Left ventricle myocardium inferior (tissue), 1 donor: ENCODE results near the gene OR1F1. TPM values are rescaled to one million over a fixed set of nuclear protein-coding genes. Genes with fewer than 3 reads are reported as not detected.

Experiments
- DNase-seq: peaks from one replicate; pipeline ENCODE4 v3.0.0-alpha.2; 2020
- H3K27ac ChIP-seq: fragments of 200-600 bp; replicated peaks from 2 replicates; pipeline ENCODE4 v1.8.0; 2021
- H3K27me3 ChIP-seq: fragments of 200-600 bp; 2 replicates; pipeline ENCODE4 v1.8.0; 2021; ENCODE audit warnings: low read depth
- H3K36me3 ChIP-seq: fragments of 200-600 bp; 2 replicates; pipeline ENCODE4 v1.8.0; 2021
- H3K4me1 ChIP-seq: fragments of 200-600 bp; 2 replicates; pipeline ENCODE4 v1.8.0; 2021
- H3K4me3 ChIP-seq: fragments of 200-600 bp; 2 replicates; pipeline ENCODE4 v1.8.0; 2021; ENCODE audit warnings: mild to moderate bottlenecking, moderate library complexity
- H3K9me3 ChIP-seq: fragments of 200-600 bp; replicated peaks from 2 replicates; pipeline ENCODE4 v1.8.0; 2021
- intact Hi-C: fragments of 100-400 bp; cut with micrococcal nuclease; formaldehyde crosslinking; loops from one replicate; pipeline ENCODE4 v1.11.0; 2022
- total RNA-seq: library from RNA; stranded (reverse); fragmentation: NEBNext Ultra II Directional; extraction: Animal tissue kit (Norgen Biotek cat#: 25700); gene quantifications from one replicate; pipeline ENCODE4 v1.2.1, GENCODE V29; 2021
- TF ChIP-seq, protein P1 (sequence below): fragments of 200-600 bp; IDR thresholded peaks from 2 replicates; pipeline ENCODE4 v1.8.0; 2021; ENCODE audit warnings: antibody characterized with exemption, mild to moderate bottlenecking, borderline replicate concordance
- donor health status: DM: no; HTN: yes; CAD: no; lungs with severe emphysema.

Gene OR1F1
- total RNA-seq, 1 donor from 2014 or later = not detected

DNA sequence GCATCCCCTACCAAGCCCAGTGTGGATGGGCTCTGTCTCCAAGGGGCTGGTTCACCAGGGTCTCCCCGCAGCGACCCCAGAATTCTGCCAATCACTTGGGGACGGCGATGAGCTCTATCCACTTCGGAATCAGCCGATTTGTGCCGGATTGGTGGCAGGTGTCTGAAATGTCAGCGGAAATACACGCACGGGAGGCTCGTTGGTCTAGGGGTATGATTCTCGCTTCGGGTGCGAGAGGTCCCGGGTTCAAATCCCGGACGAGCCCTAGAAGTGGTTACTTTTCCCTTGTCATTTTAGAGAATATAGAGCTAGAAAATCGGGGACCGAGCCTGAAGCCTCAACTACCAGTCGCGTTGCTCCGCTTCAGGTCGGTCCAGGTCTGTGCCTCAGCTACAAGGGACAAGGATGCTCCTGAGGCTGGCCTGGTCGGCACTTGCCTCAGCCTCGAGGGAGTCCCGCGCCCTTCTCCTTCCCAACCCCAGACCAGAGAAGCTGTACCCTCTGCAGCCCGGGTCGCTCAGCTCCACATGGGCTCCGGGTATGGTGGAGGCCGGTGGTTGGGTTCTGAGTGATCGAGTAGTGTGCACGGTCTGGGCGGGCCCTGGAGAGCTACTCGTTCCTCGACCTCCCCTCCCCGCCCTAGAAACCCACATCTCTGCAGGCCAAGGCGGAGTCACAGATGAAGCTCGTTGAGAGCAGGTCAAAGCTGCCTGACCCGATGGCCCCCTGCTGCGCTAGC lies 16.0 kb upstream of the OR1F1 start:
- H3K4me1 ChIP-seq = peaks cover 33% of the 10 kb centered on the region
- peaks cover 96% of the 10 kb centered on the region for H3K27me3 ChIP-seq
- DNase-seq = no peak
- H3K36me3 ChIP-seq = no peaks in the 10 kb centered on the region
- H3K9me3 ChIP-seq = no peaks in the 10 kb centered on the region
- H3K4me3 ChIP-seq = no peak overlapping the region
- TF ChIP-seq, protein P1, sequence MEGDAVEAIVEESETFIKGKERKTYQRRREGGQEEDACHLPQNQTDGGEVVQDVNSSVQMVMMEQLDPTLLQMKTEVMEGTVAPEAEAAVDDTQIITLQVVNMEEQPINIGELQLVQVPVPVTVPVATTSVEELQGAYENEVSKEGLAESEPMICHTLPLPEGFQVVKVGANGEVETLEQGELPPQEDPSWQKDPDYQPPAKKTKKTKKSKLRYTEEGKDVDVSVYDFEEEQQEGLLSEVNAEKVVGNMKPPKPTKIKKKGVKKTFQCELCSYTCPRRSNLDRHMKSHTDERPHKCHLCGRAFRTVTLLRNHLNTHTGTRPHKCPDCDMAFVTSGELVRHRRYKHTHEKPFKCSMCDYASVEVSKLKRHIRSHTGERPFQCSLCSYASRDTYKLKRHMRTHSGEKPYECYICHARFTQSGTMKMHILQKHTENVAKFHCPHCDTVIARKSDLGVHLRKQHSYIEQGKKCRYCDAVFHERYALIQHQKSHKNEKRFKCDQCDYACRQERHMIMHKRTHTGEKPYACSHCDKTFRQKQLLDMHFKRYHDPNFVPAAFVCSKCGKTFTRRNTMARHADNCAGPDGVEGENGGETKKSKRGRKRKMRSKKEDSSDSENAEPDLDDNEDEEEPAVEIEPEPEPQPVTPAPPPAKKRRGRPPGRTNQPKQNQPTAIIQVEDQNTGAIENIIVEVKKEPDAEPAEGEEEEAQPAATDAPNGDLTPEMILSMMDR = no peak
- no peak overlapping the region for H3K27ac ChIP-seq
- intact Hi-C loops = no loop called here

DNA sequence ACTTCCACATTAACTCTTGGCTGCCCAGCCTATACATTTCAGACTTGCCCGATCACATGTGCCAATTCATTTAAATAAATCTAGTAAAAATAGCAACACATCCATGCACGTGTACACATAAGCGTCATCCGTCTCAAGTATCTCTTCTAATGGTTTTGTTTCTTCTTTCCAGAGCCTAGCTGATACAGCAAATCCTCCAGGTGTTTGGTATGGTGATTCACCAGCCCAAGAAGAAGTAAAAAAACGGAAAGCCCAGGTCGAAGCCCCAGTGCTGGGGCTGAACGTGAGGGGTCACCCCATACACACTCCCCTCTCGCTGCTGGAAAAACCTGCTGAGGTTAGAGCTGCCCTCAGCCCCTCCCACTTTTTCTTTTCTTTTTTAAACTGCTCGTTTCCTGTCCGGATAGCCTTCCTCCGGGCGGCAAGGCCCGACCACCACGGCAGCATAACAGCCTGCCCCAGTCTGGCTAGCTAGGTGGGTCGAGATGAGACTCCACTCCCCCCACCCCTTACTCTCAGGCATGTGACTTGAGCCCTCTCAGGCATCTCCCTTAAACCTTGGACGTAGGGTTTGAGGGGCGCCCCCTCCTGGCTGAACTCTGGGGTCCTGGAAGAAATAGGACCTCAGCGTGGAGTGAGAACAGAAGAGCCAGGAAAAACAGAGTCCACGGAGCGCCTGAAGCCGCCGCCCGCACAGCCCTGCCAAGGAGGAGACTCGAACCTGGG lies 13.9 kb upstream of the OR1F1 start:
- no peak for DNase-seq
- H3K27ac ChIP-seq = no peak overlapping the region
- peaks cover 33% of the 10 kb centered on the region for H3K4me1 ChIP-seq
- H3K4me3 ChIP-seq = no peak overlapping the region
- no peaks in the 10 kb centered on the region for H3K9me3 ChIP-seq
- intact Hi-C loops = no loop called here
- H3K36me3 ChIP-seq = no peaks in the 10 kb centered on the region
- H3K27me3 ChIP-seq = peaks cover 100% of the 10 kb centered on the region
- TF ChIP-seq, protein P1 = no peak

DNA sequence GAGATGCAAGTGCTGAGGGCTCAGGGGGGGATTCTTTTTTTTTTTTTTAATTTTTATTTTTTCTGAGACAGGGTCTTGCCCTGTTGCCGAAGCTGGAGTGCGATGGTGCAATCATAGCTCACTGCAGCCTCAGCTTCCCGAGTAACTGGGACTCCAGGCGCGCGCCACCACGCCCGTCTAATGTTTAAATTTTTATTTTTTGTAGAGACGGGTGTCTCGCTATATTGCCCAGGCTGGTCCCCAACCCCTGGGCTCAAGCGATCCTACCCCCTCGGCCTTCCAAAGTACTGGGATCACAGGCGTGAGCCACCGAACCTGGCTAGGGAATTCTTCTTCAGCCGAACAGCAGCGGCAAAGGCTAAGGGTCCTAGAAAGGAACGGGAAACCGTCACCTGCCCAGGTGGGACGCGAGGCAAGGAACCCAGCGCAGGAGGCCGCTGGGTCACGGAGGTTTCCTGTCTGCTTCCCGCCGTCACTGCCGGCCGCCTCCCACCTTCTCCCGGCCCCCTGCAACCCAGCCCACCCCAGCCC lies 13.3 kb upstream of the OR1F1 start:
- H3K36me3 ChIP-seq = no peaks in the 10 kb centered on the region
- DNase-seq = no peak
- peaks cover 33% of the 10 kb centered on the region for H3K4me1 ChIP-seq
- no peak overlapping the region for H3K4me3 ChIP-seq
- H3K27ac ChIP-seq = no peak overlapping the region
- intact Hi-C loops = no loop called here
- TF ChIP-seq, protein P1 = no peak
- H3K27me3 ChIP-seq = peaks cover 100% of the 10 kb centered on the region
- H3K9me3 ChIP-seq = no peaks in the 10 kb centered on the region

DNA sequence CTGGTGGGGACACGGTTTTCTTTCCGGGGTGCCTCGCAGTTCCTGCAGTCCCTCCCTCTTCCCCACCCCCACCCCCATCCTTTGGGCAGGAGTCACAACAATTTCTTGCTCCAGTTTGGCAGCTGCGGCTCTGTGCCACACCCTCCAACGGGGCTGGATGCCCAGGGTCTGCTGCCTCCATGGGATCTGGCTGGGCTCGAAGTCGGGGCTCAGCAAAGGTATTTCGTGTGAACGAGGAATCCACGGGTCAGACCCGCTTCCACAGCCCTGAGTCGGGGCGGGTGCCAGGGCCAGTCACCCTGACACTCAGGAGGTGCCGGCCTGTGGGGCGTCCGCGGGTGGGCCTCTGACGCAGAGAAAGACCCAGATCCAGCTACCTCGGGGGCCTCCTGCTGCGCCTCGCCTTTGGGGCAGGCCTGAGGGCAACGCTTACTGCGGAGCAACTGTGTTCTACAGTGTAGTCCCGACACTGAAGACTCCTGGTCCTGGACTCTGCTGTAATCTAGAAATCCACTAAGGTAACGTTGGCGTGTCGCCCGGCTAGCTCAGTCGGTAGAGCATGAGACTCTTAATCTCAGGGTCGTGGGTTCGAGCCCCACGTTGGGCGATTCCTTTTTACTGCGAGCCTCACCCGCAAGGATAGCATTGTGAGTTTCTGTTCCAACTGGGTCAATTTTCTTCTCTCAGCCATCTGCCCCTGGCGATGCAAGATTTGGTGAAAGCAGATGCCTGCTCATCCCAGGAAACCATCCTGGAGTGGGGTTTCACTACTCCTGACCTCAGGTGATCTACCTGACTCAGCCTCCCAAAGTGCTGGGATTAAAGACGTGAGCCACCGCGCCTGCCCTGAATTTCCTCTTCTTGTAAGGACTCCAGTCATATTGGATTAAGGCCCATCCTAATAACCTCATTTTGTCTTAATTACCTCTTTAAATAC lies 12.6 kb upstream of the OR1F1 start:
- Histone ChIP-seq H3K27me3 (peaks cover 100% of the 10 kb centered on the region), H3K4me1 (peaks cover 30% of the 10 kb centered on the region), H3K9me3 (no peaks in the 10 kb centered on the region), H3K4me3 (no peak overlapping the region), H3K36me3 (no peaks in the 10 kb centered on the region), H3K27ac (no peak overlapping the region)
- TF ChIP-seq, protein P1 = no peak
- DNase-seq = no peak
- intact Hi-C loops = no loop called here

DNA sequence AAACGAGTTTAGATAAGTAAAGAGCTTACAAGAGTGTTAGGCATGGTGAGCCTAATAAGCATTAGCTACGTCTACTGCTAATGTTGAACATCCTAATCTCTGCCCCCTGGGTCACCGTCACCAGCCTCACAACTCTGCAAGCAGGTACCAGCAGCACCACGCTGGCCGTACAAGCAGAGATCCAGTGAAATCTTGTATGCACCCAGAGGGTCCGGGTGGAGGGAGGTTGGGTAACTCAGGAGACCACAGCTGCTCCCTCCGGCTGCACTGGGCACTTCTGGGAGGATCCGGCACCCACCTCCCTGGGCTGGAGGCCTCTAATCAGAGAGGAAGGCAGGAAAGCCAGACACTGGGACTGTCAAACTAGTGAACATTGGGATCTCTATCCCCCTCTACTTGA lies 8.4 kb upstream of the OR1F1 start:
- Histone ChIP-seq H3K4me3 (no peak overlapping the region), H3K36me3 (no peaks in the 10 kb centered on the region), H3K27me3 (peaks cover 100% of the 10 kb centered on the region), H3K27ac (no peak overlapping the region), H3K9me3 (no peaks in the 10 kb centered on the region), H3K4me1 (peaks cover 23% of the 10 kb centered on the region)
- DNase-seq = no peak
- TF ChIP-seq, protein P1 = no peak
- intact Hi-C loops = no loop called here
